Thyroid gland (tissue), 4 donors: ENCODE data around the gene MRTFB.

Source experiments
- CTCF ChIP-seq, 6 experiments: fragments of 200-600 bp in 3 of 6; fragments of 450-650 bp in 3 of 6; sonication (generic) in 3 of 6; IDR thresholded peaks; one replicate each; pipeline ENCODE4 v1.5.1; 2016 to 2019; ENCODE audit warnings: antibody characterized with exemption in 6 of 6, mild to moderate bottlenecking in 2 of 6, inconsistent platforms in 1 of 6, moderate library complexity in 1 of 6
- POLR2A ChIP-seq, 2 donors: fragments of 450-650 bp; IDR thresholded peaks; one replicate each; pipeline ENCODE4 v1.6.1; 2017; ENCODE audit warnings: antibody characterized with exemption in 2 of 2, mild to moderate bottlenecking in 2 of 2, moderate library complexity in 1 of 2

- TF ChIP-seq POLR2A (IDR thresholded peaks at IDR 0.05) (no peak), CTCF (IDR thresholded peaks at IDR 0.05) (no peak)
Observed at GRCh38 chr16:14302399-14303181, 231.5 kb downstream of the MRTFB start.
